ENCODE data around the gene COL28A1.

DNA sequence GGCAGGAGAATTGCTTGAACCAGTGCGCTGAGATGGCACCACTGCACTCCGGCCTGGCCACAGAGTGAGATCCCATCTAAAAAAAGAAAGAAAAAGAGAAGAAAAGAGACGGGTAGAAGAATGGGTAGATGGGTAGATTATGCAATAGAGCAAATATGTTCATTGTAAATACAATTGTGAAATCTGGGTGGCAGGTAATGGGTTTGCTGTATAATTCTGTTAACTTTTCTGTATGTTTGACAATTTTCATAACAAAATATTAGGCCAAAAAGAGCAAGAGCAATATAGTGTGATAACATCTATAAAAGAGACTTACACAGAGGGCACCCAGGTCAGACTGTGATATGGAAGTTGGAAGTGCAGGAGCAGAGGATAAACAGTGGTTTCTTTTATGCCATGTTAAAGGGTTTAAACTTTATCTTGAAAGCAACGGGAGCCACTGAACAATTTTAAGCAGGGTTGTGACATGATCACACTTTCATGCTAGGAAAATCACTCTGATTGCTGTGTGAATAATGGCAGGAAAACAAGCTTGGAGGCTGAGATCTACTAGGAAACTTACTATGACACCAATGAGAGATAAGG is 6.7 kb upstream of the COL28A1 start:
- TF ChIP-seq, protein P1, sequence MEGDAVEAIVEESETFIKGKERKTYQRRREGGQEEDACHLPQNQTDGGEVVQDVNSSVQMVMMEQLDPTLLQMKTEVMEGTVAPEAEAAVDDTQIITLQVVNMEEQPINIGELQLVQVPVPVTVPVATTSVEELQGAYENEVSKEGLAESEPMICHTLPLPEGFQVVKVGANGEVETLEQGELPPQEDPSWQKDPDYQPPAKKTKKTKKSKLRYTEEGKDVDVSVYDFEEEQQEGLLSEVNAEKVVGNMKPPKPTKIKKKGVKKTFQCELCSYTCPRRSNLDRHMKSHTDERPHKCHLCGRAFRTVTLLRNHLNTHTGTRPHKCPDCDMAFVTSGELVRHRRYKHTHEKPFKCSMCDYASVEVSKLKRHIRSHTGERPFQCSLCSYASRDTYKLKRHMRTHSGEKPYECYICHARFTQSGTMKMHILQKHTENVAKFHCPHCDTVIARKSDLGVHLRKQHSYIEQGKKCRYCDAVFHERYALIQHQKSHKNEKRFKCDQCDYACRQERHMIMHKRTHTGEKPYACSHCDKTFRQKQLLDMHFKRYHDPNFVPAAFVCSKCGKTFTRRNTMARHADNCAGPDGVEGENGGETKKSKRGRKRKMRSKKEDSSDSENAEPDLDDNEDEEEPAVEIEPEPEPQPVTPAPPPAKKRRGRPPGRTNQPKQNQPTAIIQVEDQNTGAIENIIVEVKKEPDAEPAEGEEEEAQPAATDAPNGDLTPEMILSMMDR (conservative IDR thresholded peaks at IDR 0.05): no peak
- TF ChIP-seq EZH2 (IDR thresholded peaks at IDR 0.05; ENCODE audit: low read depth): no peak
